ENCODE data around the gene OTOG.

Gene OTOG

DNA sequence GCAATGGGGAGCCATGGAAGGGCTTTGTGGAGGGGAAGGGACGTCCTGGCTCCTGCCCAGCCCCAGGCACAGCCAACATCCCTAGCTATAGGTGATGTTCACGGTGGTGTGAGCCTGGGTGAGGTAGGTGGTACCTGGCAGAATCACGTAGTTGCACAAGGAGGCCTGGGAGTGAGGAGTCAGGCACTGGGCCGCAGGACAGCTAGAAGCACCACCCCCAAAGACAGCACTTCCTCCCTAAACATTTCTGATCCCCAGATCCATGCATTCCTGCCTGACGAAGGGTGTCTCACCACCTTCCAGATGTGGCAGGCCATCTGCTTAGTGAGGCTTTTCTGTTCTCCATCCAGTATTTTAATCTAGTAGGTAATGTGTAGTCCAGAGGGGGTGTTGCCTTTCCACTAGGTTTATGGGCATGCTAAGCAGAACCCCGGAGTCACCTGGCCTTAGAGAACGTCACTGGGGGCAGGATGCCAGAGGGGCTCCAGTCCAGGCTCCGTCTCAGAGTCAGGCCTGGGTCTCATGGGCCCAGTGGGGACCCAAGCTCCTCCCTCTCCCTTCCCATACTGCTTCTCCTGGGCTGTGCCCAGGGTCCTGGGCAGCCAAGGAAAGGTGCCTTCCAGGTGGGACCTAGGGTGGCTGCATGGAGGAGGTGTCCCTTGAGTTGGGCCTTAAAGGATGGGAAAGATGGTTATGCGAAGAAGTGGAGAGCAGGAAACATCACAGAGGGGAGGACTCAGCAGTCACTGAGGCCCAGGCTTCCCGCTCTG is 56.2 kb downstream of the OTOG start:
- TF ChIP-seq, protein P1, sequence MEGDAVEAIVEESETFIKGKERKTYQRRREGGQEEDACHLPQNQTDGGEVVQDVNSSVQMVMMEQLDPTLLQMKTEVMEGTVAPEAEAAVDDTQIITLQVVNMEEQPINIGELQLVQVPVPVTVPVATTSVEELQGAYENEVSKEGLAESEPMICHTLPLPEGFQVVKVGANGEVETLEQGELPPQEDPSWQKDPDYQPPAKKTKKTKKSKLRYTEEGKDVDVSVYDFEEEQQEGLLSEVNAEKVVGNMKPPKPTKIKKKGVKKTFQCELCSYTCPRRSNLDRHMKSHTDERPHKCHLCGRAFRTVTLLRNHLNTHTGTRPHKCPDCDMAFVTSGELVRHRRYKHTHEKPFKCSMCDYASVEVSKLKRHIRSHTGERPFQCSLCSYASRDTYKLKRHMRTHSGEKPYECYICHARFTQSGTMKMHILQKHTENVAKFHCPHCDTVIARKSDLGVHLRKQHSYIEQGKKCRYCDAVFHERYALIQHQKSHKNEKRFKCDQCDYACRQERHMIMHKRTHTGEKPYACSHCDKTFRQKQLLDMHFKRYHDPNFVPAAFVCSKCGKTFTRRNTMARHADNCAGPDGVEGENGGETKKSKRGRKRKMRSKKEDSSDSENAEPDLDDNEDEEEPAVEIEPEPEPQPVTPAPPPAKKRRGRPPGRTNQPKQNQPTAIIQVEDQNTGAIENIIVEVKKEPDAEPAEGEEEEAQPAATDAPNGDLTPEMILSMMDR (conservative IDR thresholded peaks at IDR 0.05; ENCODE audit: low read length) = no peak
- no peak overlapping the region for H3K4me3 ChIP-seq (ENCODE audit: low read length)
- DNase-seq (ENCODE audit: low read depth) = no peak

DNA sequence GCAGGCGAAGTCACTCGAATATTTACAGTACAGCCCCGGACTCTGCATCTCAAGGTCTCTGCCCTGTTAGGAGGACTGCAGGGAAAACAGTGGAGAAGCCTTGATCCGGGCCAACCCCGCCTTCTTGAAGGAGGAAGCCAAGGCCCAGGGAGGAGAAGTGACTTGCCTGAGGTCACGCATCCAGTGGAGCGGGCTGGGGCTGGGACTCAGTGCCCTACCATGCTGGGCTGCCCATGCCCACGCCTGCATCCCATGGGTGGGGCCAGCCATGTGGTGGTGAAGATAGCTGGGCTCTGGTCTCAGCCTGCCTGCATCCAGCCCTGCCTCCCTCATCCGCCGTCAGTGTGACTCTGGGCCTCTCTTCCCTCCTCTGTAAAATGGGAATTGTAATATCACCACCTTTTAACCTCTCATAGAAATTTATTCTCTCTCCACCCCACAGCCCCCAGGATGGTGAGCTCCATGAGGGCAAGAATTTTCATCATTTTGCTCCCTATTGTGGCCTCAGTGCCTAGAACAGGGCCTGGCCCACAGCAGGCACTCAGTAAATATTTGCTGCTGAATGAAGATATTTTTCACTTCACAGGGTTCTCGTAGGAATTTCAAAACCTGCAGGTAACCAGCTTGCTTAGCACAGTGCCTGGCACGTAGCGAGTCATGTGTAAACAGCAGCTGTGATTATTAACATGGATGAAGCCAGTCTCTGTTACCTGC is 57.3 kb downstream of the OTOG start:
- DNase-seq (ENCODE audit: low read depth) = no peak
- TF ChIP-seq, protein P1 (conservative IDR thresholded peaks at IDR 0.05; ENCODE audit: low read length) = no peak

GRCh38 chr11:17604915-17605233 is 57.8 kb downstream of the OTOG start:
- no peak overlapping the region for H3K4me3 ChIP-seq (ENCODE audit: low read length)
- DNase-seq (ENCODE audit: low read depth) = no peak
- TF ChIP-seq, protein P1 (conservative IDR thresholded peaks at IDR 0.05; ENCODE audit: low read length) = no peak

More for the DNA sequence above, 57.3 kb downstream of the OTOG start:
- H3K4me3 ChIP-seq (ENCODE audit: low read length) = no peak overlapping the region

DNA sequence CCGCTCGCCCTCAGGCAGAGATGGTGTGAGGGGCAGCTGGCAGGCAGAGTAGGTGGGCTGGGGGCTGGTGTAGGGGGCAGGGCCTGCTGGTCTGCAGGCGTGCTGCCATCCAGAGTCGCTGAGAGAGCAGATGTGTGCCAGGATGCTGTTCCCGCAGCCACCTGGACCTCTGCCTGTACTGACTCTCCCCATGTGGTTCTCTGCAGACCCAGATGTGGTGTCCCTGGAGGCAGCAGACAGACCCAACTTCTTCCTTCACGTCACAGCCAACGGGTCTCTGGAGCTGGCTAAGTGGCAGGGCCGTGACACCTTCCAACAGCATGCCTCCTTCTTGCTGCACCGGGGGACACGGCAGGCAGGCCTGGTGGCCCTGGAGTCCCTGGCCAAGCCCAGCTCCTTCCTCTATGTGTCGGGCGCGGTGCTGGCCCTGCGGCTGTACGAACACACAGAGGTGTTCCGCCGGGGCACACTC is 58.6 kb downstream of the OTOG start:
- no peak overlapping the region for H3K4me3 ChIP-seq (ENCODE audit: low read length)
- no peak for DNase-seq (ENCODE audit: low read depth)
- TF ChIP-seq, protein P1 (conservative IDR thresholded peaks at IDR 0.05; ENCODE audit: low read length) = no peak

DNA sequence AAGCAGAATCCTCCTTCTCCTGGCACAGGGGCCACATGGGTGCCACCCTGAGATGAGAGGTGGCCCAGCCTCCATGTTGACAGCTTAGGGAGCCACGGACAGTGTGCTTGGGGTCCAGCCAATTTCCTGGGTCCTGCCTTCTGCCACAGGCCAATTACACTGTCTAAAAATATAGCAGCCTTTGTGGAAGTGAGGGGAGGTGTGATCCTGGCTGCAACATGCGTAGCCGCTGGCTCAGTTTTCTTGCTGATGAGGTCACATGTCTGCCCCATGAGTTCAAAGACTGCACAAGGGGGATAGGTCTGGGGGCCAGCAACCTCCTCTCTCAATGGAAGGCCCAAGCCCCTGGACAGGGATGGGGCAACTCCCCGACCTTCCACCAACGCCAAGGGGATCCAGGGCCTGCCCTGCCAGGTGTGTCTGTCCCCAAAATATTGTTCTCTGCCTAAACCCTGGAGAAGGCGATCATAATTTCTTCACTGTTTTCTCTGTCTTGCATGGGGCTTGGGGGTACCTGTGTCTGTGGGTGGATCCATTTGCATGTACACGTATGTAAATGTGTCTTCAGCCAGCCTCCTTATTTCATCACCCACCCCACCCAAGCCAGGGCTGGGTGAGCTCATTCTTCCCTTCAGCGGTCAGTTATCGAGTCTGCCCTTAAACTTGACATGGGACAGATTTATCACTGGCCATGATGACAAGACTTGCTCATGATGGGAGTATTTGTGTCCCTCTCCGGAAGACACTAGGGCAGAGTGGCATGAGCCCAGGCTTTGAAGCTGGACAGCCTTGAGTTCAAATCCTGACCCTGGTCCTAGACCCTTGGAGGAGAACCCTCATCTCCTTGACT is 59.4 kb downstream of the OTOG start:
- TF ChIP-seq, protein P1 (conservative IDR thresholded peaks at IDR 0.05; ENCODE audit: low read length) = no peak
- no peak for DNase-seq (ENCODE audit: low read depth)

DNA sequence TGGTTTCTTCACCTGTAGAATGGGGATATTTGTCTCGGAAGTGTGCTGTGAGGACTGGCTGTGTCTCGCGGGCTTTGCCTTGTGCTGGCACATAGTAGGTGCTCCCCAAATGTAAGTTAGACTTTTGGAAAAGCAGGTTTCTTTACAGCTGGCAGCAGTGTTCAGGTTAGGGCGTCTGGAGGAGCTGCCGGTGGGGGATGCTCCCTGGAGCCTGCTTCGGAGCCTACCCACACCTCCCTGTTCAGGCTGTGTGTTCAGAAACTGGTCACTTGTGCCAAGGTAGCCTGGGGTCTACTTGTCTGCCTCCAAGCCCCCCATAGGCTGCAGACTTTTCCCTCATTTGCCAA is 60.0 kb downstream of the OTOG start:
- H3K4me3 ChIP-seq (ENCODE audit: low read length) = no peak overlapping the region
- no peak for DNase-seq (ENCODE audit: low read depth)
- TF ChIP-seq, protein P1 (conservative IDR thresholded peaks at IDR 0.05; ENCODE audit: low read length) = no peak

More for the DNA sequence above, 59.4 kb downstream of the OTOG start:
- H3K4me3 ChIP-seq (ENCODE audit: low read length) = no peak overlapping the region
